Loucy (cell line): Measurements from ENCODE around the gene RALGPS2.

Source experiments
- H2AFZ ChIP-seq: fragments of 200-600 bp; sonication (generic); 2 replicates; pipeline ENCODE4 v1.6.0; 2016; ENCODE audit warnings: antibody characterized with exemption, mild to moderate bottlenecking, low read length, moderate library complexity
- H3F3A ChIP-seq: fragments of 200-600 bp; 2 replicates; pipeline ENCODE4 v1.6.0; 2016; ENCODE audit warnings: antibody characterized with exemption, low read depth, mild to moderate bottlenecking
- H3K27me3 ChIP-seq: fragments of 200-600 bp; sonication (generic); 2 replicates; pipeline ENCODE4 v1.6.1; 2014; ENCODE audit warnings: low read length, mild to moderate bottlenecking; ENCODE audit not compliant: insufficient read depth, poor library complexity, severe bottlenecking
- H3K36me3 ChIP-seq: fragments of 200-600 bp; sonication (generic); 2 replicates; pipeline ENCODE4 v1.6.1; 2016; ENCODE audit warnings: low read length; ENCODE audit not compliant: insufficient read depth
- H3K4me1 ChIP-seq: fragments of 200-600 bp; sonication (generic); 2 replicates; pipeline ENCODE4 v1.5.1; 2014; ENCODE audit warnings: low read length, mild to moderate bottlenecking; ENCODE audit not compliant: insufficient read depth, poor library complexity, severe bottlenecking
- H3K4me2 ChIP-seq: fragments of 200-600 bp; sonication (generic); 2 replicates; pipeline ENCODE4 v1.6.0; 2014; ENCODE audit warnings: antibody characterized with exemption, low read length, low read depth, mild to moderate bottlenecking; ENCODE audit not compliant: poor library complexity, severe bottlenecking
- H3K4me3 ChIP-seq: fragments of 200-600 bp; sonication (generic); 2 replicates; pipeline ENCODE4 v1.5.1; 2014; ENCODE audit warnings: low read length, mild to moderate bottlenecking, mixed read lengths; ENCODE audit not compliant: poor library complexity, severe bottlenecking
- H3K79me2 ChIP-seq: fragments of 200-600 bp; sonication (generic); 2 replicates; pipeline ENCODE4 v1.6.1; 2014; ENCODE audit warnings: low read length; ENCODE audit not compliant: insufficient read depth
- H3K9ac ChIP-seq: fragments of 200-600 bp; sonication (generic); 2 replicates; pipeline ENCODE4 v1.6.0; 2014; ENCODE audit warnings: mild to moderate bottlenecking, low read depth, low read length, moderate library complexity; ENCODE audit not compliant: poor library complexity, severe bottlenecking
- H3K9me2 ChIP-seq: fragments of 200-600 bp; sonication (generic); replicated peaks from 2 replicates; pipeline ENCODE4 v1.6.1; 2016; ENCODE audit warnings: low read depth, low read length, mixed read lengths
- H3K9me3 ChIP-seq: fragments of 200-600 bp; sonication (generic); 2 replicates; pipeline ENCODE4 v1.6.1; 2014; ENCODE audit warnings: mild to moderate bottlenecking, antibody characterized with exemption, low read length, low read depth; ENCODE audit not compliant: insufficient read depth
- H4K20me1 ChIP-seq: fragments of 200-600 bp; sonication (generic); 2 replicates; pipeline ENCODE4 v1.6.0; 2014; ENCODE audit warnings: antibody characterized with exemption, low read length, mild to moderate bottlenecking; ENCODE audit not compliant: insufficient read depth, poor library complexity, severe bottlenecking
- EZH2phosphoT487 ChIP-seq: fragments of 200-600 bp; IDR thresholded peaks from 2 replicates; pipeline ENCODE4 v1.6.1; 2018; ENCODE audit warnings: antibody characterized with exemption, mild to moderate bottlenecking, moderate library complexity, borderline replicate concordance
- TF ChIP-seq, protein P1 (sequence below): fragments of 200-600 bp; sonication (generic); conservative IDR thresholded peaks from 2 replicates; pipeline ENCODE4 v1.5.1; 2014; ENCODE audit warnings: mild to moderate bottlenecking, antibody characterized with exemption, low read length

RALGPS2 gene

DNA sequence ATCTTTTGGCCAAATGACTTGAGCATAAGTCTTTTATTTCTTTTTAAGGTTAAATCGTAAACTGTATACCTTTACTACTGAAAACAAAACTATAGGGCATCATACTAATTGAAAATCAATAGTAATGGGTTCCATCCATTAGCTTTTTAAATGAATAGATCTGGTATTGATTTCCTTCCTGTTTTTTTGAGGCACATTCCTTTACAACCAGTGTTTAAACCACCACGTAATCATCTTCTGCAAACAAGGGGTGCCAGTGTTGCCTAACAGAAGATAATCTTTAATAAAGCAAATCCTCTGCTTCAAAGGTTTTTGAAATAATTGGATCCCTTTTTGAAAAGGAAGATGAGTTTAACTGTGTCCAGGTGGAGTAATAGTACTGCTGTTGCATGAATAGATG lies 194.5 kb downstream of the RALGPS2 start:
- Histone ChIP-seq H3K4me3 (no peak overlapping the region), H3K36me3 (peaks cover 6% of the 10 kb centered on the region; the same call in 1 of the 2 replicates), H3K4me1 (no peaks in the 10 kb centered on the region), H2AFZ (no peak overlapping the region), H3K79me2 (no peaks in the 10 kb centered on the region), H3K27me3 (no peaks in the 10 kb centered on the region), H4K20me1 (no peaks in the 10 kb centered on the region), H3K9ac (no peak overlapping the region), H3K9me2 (no peaks in the 10 kb centered on the region), H3K4me2 (no peak overlapping the region), H3F3A (no peaks in the 10 kb centered on the region), H3K9me3 (no peaks in the 10 kb centered on the region)
- no peak for TF ChIP-seq EZH2phosphoT487
- TF ChIP-seq, protein P1, sequence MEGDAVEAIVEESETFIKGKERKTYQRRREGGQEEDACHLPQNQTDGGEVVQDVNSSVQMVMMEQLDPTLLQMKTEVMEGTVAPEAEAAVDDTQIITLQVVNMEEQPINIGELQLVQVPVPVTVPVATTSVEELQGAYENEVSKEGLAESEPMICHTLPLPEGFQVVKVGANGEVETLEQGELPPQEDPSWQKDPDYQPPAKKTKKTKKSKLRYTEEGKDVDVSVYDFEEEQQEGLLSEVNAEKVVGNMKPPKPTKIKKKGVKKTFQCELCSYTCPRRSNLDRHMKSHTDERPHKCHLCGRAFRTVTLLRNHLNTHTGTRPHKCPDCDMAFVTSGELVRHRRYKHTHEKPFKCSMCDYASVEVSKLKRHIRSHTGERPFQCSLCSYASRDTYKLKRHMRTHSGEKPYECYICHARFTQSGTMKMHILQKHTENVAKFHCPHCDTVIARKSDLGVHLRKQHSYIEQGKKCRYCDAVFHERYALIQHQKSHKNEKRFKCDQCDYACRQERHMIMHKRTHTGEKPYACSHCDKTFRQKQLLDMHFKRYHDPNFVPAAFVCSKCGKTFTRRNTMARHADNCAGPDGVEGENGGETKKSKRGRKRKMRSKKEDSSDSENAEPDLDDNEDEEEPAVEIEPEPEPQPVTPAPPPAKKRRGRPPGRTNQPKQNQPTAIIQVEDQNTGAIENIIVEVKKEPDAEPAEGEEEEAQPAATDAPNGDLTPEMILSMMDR: no peak

DNA sequence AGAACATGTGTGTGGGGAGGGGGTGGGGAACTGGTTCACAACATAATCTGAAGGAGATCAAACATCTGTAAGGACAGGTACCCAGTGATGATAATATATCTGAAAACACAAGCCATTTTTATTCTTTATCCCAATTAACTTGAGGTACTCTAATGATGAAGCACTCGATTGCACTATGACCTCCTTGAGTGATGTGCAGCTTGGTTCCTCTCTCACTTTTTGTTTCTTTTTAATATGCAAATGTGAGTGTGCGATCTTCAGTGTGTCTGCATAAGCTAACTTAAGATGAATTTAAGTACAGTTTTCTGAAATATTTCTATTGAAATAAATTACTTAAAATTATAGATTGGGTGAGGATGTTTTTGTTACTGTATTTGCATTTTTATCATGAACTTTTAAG lies 196.5 kb downstream of the RALGPS2 start:
- Histone ChIP-seq H3K4me3 (no peak overlapping the region), H3K9me2 (no peaks in the 10 kb centered on the region), H3F3A (no peaks in the 10 kb centered on the region), H4K20me1 (no peaks in the 10 kb centered on the region), H3K79me2 (no peaks in the 10 kb centered on the region), H2AFZ (no peak overlapping the region), H3K36me3 (peaks cover 3% of the 10 kb centered on the region; the same call in 1 of the 2 replicates), H3K9me3 (no peaks in the 10 kb centered on the region), H3K27me3 (no peaks in the 10 kb centered on the region), H3K4me1 (no peaks in the 10 kb centered on the region), H3K9ac (no peak overlapping the region), H3K4me2 (no peak overlapping the region)
- no peak for TF ChIP-seq EZH2phosphoT487
- TF ChIP-seq, protein P1: no peak

DNA sequence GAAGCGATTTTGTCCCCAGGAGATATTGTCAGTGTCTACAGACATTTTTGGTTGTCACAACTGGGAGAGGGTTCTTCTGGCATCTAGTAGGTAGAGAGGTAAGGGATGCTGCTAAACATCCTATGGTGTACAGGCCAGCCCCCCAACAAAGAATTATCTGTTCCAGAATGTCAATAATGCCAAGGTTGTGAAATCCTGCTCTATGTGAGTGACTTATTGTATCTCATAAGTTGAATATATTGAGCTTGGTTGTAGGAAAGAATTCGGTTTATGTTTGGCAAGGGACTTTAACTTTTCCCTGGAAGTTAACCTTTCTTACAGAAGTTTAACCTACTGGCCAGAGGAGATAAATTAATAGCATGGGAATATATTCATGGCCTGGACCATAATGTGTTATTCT lies 198.5 kb downstream of the RALGPS2 start:
- no peaks in the 10 kb centered on the region for H3K36me3 ChIP-seq
- no peaks in the 10 kb centered on the region for H3K4me1 ChIP-seq
- H3K4me2 ChIP-seq: no peak overlapping the region
- H3K27me3 ChIP-seq: no peaks in the 10 kb centered on the region
- H2AFZ ChIP-seq: no peak overlapping the region
- no peaks in the 10 kb centered on the region for H3F3A ChIP-seq
- H3K4me3 ChIP-seq: no peak overlapping the region
- H3K9ac ChIP-seq: no peak overlapping the region
- H3K9me3 ChIP-seq: no peaks in the 10 kb centered on the region
- no peaks in the 10 kb centered on the region for H4K20me1 ChIP-seq
- no peaks in the 10 kb centered on the region for H3K79me2 ChIP-seq
- TF ChIP-seq, protein P1: no peak
- no peak for TF ChIP-seq EZH2phosphoT487
- H3K9me2 ChIP-seq: no peaks in the 10 kb centered on the region
